ENCODE results near the gene PRKRA. TPM values are rescaled to one million over a fixed set of nuclear protein-coding genes. Genes with fewer than 3 reads are reported as not detected.
A peak's percentile ranks its signal among the peaks of the same experiment; 100 is the strongest.

The PRKRA gene
- total and polyA plus RNA-seq, 9 of the 15 experiments (the other 6 are each of a cell fraction or from before 2014, with no cell fraction given) = 14.1 to 78.1 (median 52.3) TPM

DNA sequence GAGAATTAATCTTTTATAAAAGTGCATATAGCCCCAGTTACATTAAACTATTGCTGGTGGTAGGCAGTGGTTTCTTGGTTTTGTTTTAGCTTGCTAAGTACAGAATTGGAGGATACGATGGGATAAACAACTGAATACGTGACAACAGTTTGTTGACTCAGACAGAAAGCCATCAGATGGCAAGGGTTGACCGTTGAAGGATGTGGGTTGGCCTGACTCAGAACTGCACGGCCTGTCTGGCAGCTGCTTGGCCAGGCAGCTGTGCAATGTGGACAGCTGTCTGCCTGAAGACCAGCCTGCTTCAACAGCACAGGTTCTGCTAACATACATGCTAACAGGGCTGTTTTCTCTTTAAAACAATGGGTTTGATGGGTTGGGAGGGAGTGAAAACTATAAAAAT, 46.6 kb downstream of the PRKRA start (continued):
- TF ChIP-seq, protein P1, sequence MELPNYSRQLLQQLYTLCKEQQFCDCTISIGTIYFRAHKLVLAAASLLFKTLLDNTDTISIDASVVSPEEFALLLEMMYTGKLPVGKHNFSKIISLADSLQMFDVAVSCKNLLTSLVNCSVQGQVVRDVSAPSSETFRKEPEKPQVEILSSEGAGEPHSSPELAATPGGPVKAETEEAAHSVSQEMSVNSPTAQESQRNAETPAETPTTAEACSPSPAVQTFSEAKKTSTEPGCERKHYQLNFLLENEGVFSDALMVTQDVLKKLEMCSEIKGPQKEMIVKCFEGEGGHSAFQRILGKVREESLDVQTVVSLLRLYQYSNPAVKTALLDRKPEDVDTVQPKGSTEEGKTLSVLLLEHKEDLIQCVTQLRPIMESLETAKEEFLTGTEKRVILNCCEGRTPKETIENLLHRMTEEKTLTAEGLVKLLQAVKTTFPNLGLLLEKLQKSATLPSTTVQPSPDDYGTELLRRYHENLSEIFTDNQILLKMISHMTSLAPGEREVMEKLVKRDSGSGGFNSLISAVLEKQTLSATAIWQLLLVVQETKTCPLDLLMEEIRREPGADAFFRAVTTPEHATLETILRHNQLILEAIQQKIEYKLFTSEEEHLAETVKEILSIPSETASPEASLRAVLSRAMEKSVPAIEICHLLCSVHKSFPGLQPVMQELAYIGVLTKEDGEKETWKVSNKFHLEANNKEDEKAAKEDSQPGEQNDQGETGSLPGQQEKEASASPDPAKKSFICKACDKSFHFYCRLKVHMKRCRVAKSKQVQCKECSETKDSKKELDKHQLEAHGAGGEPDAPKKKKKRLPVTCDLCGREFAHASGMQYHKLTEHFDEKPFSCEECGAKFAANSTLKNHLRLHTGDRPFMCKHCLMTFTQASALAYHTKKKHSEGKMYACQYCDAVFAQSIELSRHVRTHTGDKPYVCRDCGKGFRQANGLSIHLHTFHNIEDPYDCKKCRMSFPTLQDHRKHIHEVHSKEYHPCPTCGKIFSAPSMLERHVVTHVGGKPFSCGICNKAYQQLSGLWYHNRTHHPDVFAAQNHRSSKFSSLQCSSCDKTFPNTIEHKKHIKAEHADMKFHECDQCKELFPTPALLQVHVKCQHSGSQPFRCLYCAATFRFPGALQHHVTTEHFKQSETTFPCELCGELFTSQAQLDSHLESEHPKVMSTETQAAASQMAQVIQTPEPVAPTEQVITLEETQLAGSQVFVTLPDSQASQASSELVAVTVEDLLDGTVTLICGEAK (IDR thresholded peaks at IDR 0.05) = no peak
- TF ChIP-seq, protein P1 (CRISPR knock-in tag; IDR thresholded peaks at IDR 0.05) = no peak
- no peak for TF ChIP-seq XRCC5 (IDR thresholded peaks at IDR 0.05; ENCODE audit: low read depth, low read length)
- peak; percentile 64 for TF ChIP-seq NCOR1 (IDR thresholded peaks at IDR 0.05)
- TF ChIP-seq TBP (optimal IDR thresholded peaks at IDR 0.05; ENCODE audit: low read depth, low read length) = no peak
- 0 out of 2 replicates have a peak, but pooled peaks have one; percentile 6 for TF ChIP-seq BHLHE40 (IDR thresholded peaks at IDR 0.05; ENCODE audit: low read length)
- TF ChIP-seq, protein P2, sequence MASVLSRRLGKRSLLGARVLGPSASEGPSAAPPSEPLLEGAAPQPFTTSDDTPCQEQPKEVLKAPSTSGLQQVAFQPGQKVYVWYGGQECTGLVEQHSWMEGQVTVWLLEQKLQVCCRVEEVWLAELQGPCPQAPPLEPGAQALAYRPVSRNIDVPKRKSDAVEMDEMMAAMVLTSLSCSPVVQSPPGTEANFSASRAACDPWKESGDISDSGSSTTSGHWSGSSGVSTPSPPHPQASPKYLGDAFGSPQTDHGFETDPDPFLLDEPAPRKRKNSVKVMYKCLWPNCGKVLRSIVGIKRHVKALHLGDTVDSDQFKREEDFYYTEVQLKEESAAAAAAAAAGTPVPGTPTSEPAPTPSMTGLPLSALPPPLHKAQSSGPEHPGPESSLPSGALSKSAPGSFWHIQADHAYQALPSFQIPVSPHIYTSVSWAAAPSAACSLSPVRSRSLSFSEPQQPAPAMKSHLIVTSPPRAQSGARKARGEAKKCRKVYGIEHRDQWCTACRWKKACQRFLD (CRISPR knock-in tag; IDR thresholded peaks at IDR 0.05) = peak; percentile 82; the same call in 1 of the 2 replicates
- peak; percentile 48 to 67; a peak in 2 of 4 replicates for TF ChIP-seq TRIM24 (IDR thresholded peaks at IDR 0.05)
- TF ChIP-seq, protein P3, sequence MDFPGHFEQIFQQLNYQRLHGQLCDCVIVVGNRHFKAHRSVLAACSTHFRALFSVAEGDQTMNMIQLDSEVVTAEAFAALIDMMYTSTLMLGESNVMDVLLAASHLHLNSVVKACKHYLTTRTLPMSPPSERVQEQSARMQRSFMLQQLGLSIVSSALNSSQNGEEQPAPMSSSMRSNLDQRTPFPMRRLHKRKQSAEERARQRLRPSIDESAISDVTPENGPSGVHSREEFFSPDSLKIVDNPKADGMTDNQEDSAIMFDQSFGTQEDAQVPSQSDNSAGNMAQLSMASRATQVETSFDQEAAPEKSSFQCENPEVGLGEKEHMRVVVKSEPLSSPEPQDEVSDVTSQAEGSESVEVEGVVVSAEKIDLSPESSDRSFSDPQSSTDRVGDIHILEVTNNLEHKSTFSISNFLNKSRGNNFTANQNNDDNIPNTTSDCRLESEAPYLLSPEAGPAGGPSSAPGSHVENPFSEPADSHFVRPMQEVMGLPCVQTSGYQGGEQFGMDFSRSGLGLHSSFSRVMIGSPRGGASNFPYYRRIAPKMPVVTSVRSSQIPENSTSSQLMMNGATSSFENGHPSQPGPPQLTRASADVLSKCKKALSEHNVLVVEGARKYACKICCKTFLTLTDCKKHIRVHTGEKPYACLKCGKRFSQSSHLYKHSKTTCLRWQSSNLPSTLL (IDR thresholded peaks at IDR 0.05) = no peak
- TF ChIP-seq POLR2AphosphoS5 (IDR thresholded peaks at IDR 0.05; ENCODE audit: control insufficient read depth, insufficient read depth, low read depth, low read length) = peak; percentile 47; the same call in 1 of the 2 replicates
- no peak for TF ChIP-seq EZH2 (IDR thresholded peaks at IDR 0.05; ENCODE audit: borderline replicate concordance, low read depth, low read length)
- TF ChIP-seq ZFP36 (IDR thresholded peaks at IDR 0.05; ENCODE audit: low read depth, low read length, partially characterized antibody) = no peak
- TF ChIP-seq TEAD4 (IDR thresholded peaks at IDR 0.05; ENCODE audit: low read length) = peak; percentile 51; the same call in 1 of the 2 replicates
- TF ChIP-seq TEAD4 (CRISPR knock-in tag; IDR thresholded peaks at IDR 0.05; ENCODE audit: borderline replicate concordance) = no peak
- TF ChIP-seq CBFA2T2 (conservative IDR thresholded peaks at IDR 0.05) = peak; percentile 87
- no peak for TF ChIP-seq TCF7 (IDR thresholded peaks at IDR 0.05; ENCODE audit: borderline replicate concordance)
- no peak for TF ChIP-seq ZNF408 (CRISPR knock-in tag; IDR thresholded peaks at IDR 0.05; ENCODE audit: low read depth)
- TF ChIP-seq BMI1 (IDR thresholded peaks at IDR 0.05; ENCODE audit: low read length) = no peak
- no peak for TF ChIP-seq ZNF124 (CRISPR knock-in tag; IDR thresholded peaks at IDR 0.05)

Data from K562 (cell line).